OCI-LY7 (cell line): ENCODE measurements around the gene UBC. TPM values are rescaled to one million over a fixed set of nuclear protein-coding genes. Genes with fewer than 3 reads are reported as not detected.

Source experiments
- BruUV-seq: library from RNA; stranded (reverse); fragments of 400-500 nt; replicated peaks from 2 replicates; lab custom pipeline; 2021; lab: Mats Ljungman, UMichigan
- CTCF ChIA-PET: fragments of 300-600 bp; sonication (Branson Sonifier 250); formaldehyde crosslinking; loops from one replicate; lab custom pipeline; 2022; ENCODE audit warnings: antibody characterized with exemption; ENCODE audit not compliant: unreplicated experiment; lab: Charles Lee
- POLR2A ChIA-PET: fragments of 300-600 bp; sonication (Branson Sonifier 250); formaldehyde crosslinking; loops from one replicate; lab custom pipeline; 2022; ENCODE audit warnings: antibody characterized with exemption; lab: Charles Lee
- DNase-seq: peaks from one replicate; pipeline ENCODE4 v3.0.0-alpha.2; 2015; ENCODE audit warnings: low spot score
- H2AFZ ChIP-seq: fragments of 200-600 bp; sonication (generic), shearing (Covaris generic); 2 replicates; pipeline ENCODE4 v1.6.1; 2014; ENCODE audit warnings: mild to moderate bottlenecking, antibody characterized with exemption, low read length, moderate library complexity
- H3K27ac ChIP-seq: fragments of 200-600 bp; sonication (generic); 2 replicates; pipeline ENCODE4 v1.5.1; 2014; ENCODE audit warnings: mixed run types, low read depth, mild to moderate bottlenecking, moderate library complexity, low read length, inconsistent platforms; ENCODE audit not compliant: poor library complexity, severe bottlenecking
- H3K36me3 ChIP-seq: fragments of 200-600 bp; sonication (generic); 2 replicates; pipeline ENCODE4 v1.6.1; 2014; ENCODE audit warnings: mild to moderate bottlenecking, antibody characterized with exemption, low read length, moderate library complexity, mixed read lengths; ENCODE audit not compliant: insufficient read depth
- H3K4me1 ChIP-seq: fragments of 200-600 bp; sonication (generic); 2 replicates; pipeline ENCODE4 v1.5.1; 2014; ENCODE audit warnings: mild to moderate bottlenecking, low read length; ENCODE audit not compliant: insufficient read depth, poor library complexity, severe bottlenecking
- H3K4me2 ChIP-seq: fragments of 200-600 bp; sonication (generic); 2 replicates; pipeline ENCODE4 v1.6.1; 2014; ENCODE audit warnings: mild to moderate bottlenecking, low read length
- H3K4me3 ChIP-seq: fragments of 200-600 bp; sonication (generic); 2 replicates; pipeline ENCODE4 v1.5.1; 2014; ENCODE audit warnings: mild to moderate bottlenecking, low read depth, low read length; ENCODE audit not compliant: poor library complexity, severe bottlenecking
- H3K79me2 ChIP-seq: fragments of 200-600 bp; sonication (generic); 2 replicates; pipeline ENCODE4 v1.6.1; 2016; ENCODE audit warnings: low read depth, mild to moderate bottlenecking, low read length, moderate library complexity, mixed read lengths; ENCODE audit not compliant: insufficient read depth
- H3K9me2 ChIP-seq: fragments of 200-600 bp; sonication (generic); 2 replicates; pipeline ENCODE4 v1.6.1; 2016; ENCODE audit warnings: mild to moderate bottlenecking, low read length, mixed read lengths; ENCODE audit not compliant: insufficient read depth
- H3K9me3 ChIP-seq: fragments of 200-600 bp; sonication (generic); 2 replicates; pipeline ENCODE4 v1.6.1; 2014; ENCODE audit warnings: mild to moderate bottlenecking, mixed run types, low read length, mixed read lengths
- H4K20me1 ChIP-seq: fragments of 200-600 bp; sonication (generic); 2 replicates; pipeline ENCODE4 v1.6.1; 2014; ENCODE audit warnings: mild to moderate bottlenecking, antibody characterized with exemption, low read length, moderate library complexity, mixed read lengths; ENCODE audit not compliant: insufficient read depth
- EZH2phosphoT487 ChIP-seq: fragments of 200-600 bp; sonication (generic); IDR thresholded peaks from 2 replicates; pipeline ENCODE4 v1.6.1; 2018; ENCODE audit warnings: low read depth, borderline replicate concordance, mild to moderate bottlenecking, mixed run types, antibody characterized with exemption, low read length, moderate library complexity, mixed read lengths
- intact Hi-C: fragments of 100-400 bp; cut with micrococcal nuclease; formaldehyde crosslinking; loops from one replicate; pipeline ENCODE4 v1.10.0; 2022; ENCODE audit not compliant: unreplicated experiment
- total RNA-seq, 2 experiments: library from RNA; depleted of rRNA in 1 of 2; stranded (reverse); fragments of >200 nt in 1 of 2; shearing (Covaris generic) in 1 of 2; gene quantifications; 2 replicates each; pipeline ENCODE4 v1.2.3, GENCODE V29; 2014 to 2022
- TF ChIP-seq, protein P1 (sequence below): fragments of 200-600 bp; sonication (generic); conservative IDR thresholded peaks from 2 replicates; pipeline ENCODE4 v1.5.1; 2014; ENCODE audit warnings: mild to moderate bottlenecking, antibody characterized with exemption, low read length, moderate library complexity, mixed read lengths

UBC gene
- total RNA-seq, 2 experiments from 2014 or later: 431 to 616 TPM

GRCh38 chr12:124952801-124953200 lies 38.4 kb upstream of the UBC start:
- no TSS peak for BruUV-seq
- H3K4me3 ChIP-seq: no peak overlapping the region
- no peaks in the 10 kb centered on the region for H3K4me1 ChIP-seq
- H3K79me2 ChIP-seq: no peaks in the 10 kb centered on the region
- H2AFZ ChIP-seq: no peak overlapping the region
- H3K36me3 ChIP-seq: peaks cover 93% of the 10 kb centered on the region
- POLR2A ChIA-PET: no interaction called here
- H3K9me2 ChIP-seq: no peaks in the 10 kb centered on the region
- no peaks in the 10 kb centered on the region for H4K20me1 ChIP-seq
- intact Hi-C loops: no loop called here
- no peak overlapping the region for H3K27ac ChIP-seq
- CTCF ChIA-PET: no interaction called here
- no peak for TF ChIP-seq EZH2phosphoT487
- TF ChIP-seq, protein P1, sequence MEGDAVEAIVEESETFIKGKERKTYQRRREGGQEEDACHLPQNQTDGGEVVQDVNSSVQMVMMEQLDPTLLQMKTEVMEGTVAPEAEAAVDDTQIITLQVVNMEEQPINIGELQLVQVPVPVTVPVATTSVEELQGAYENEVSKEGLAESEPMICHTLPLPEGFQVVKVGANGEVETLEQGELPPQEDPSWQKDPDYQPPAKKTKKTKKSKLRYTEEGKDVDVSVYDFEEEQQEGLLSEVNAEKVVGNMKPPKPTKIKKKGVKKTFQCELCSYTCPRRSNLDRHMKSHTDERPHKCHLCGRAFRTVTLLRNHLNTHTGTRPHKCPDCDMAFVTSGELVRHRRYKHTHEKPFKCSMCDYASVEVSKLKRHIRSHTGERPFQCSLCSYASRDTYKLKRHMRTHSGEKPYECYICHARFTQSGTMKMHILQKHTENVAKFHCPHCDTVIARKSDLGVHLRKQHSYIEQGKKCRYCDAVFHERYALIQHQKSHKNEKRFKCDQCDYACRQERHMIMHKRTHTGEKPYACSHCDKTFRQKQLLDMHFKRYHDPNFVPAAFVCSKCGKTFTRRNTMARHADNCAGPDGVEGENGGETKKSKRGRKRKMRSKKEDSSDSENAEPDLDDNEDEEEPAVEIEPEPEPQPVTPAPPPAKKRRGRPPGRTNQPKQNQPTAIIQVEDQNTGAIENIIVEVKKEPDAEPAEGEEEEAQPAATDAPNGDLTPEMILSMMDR: no peak
- DNase-seq: no peak
- no peak overlapping the region for H3K4me2 ChIP-seq
- H3K9me3 ChIP-seq: no peaks in the 10 kb centered on the region

GRCh38 chr12:124952295-124952694 lies 37.8 kb upstream of the UBC start:
- POLR2A ChIA-PET: interaction anchor here (1.6 kb wide), 1 partner anchor 14 kb away, joined by 4 read pairs; no protein-coding TSS in a partner anchor
- BruUV-seq: no TSS peak
- Histone ChIP-seq H3K27ac (no peak overlapping the region), H3K36me3 (peaks cover 93% of the 10 kb centered on the region), H4K20me1 (no peaks in the 10 kb centered on the region), H3K4me2 (no peak overlapping the region), H3K9me2 (no peaks in the 10 kb centered on the region), H3K4me1 (no peaks in the 10 kb centered on the region), H3K4me3 (no peak overlapping the region), H2AFZ (no peak overlapping the region), H3K9me3 (no peaks in the 10 kb centered on the region), H3K79me2 (no peaks in the 10 kb centered on the region)
- intact Hi-C loops: no loop called here
- TF ChIP-seq, protein P1: no peak
- no peak for TF ChIP-seq EZH2phosphoT487
- CTCF ChIA-PET: no interaction called here
- no peak for DNase-seq

DNA sequence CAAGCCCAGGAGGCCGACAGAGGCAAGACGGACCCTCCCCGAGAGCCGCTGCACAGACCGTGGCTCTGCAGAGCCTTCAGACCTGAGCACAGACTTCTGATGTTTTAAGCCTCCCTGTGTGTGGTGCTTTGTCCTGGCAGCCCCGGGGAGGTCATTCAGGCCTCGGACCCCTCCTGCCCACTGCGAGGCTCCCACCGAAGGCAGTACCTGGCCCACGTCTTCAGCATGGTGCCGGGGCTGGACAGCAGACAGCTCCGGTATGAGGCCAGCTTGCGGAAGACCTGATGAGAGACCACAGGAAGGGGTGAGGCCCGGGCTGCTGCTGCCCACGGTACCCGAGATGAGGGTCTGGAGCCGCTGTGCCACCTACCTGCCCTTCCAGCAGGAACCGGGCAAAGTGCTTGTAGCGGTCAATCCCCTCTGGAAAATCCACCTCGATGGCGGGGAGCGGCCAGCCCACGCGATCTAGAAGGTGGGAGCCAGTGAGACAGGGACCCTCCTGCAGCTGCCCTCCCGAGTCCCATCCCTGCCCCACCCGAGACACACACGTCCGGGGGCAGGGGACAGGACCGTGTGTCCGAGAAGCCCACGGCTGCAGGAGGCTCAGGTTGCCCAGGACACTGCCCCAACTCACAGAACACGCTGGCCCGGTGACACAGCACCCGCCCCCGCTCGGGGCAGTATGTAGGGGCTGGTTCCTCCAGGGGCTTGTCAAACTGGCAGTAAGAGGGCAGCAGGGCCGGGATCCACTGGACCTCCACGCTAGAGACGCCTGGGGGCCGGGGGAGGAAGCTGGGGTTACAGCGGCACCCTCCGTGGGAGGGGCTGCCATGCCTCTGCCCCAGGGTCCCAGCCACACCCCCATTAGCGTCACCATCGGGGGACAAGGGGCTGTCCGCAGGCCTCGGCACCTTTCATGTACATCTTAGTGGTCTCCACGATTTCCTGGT lies 35.6 kb upstream of the UBC start:
- no peak for TF ChIP-seq EZH2phosphoT487
- TF ChIP-seq, protein P1: no peak
- H3K4me2 ChIP-seq: no peak overlapping the region
- BruUV-seq: no TSS peak
- DNase-seq: no peak
- H3K79me2 ChIP-seq: no peaks in the 10 kb centered on the region
- CTCF ChIA-PET: no interaction called here
- peaks cover 82% of the 10 kb centered on the region for H3K36me3 ChIP-seq
- no peaks in the 10 kb centered on the region for H3K9me2 ChIP-seq
- no peaks in the 10 kb centered on the region for H3K4me1 ChIP-seq
- H3K4me3 ChIP-seq: no peak overlapping the region
- H2AFZ ChIP-seq: no peak overlapping the region
- H3K9me3 ChIP-seq: no peaks in the 10 kb centered on the region
- intact Hi-C loops: no loop called here
- H4K20me1 ChIP-seq: no peaks in the 10 kb centered on the region
- POLR2A ChIA-PET: no interaction called here
- H3K27ac ChIP-seq: no peak overlapping the region
